ENCODE results near the gene PAX2.

DNA sequence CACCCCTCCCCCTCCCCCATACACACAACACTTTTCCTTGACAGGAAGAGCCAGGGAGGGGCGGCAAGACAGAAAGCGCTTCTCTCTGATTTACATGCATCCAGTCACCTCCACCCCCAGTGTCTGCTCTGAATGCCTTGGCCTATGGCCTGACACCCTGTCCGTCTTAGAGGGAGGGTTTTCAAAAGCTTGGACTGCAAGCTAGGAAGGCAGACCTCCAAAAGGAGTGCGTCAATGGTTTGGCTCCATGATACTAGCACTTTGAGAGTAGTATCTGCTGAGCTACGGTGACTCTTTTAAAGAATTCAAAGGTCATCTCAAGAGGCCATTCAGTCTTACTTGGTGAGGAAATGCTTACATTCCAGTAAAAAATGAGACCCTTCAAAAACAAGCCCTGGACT, 20.3 kb upstream of the PAX2 start:
- TF ChIP-seq EP300 (IDR thresholded peaks at IDR 0.05) (no peak), POLR2A (IDR thresholded peaks at IDR 0.05) (no peak), POLR2AphosphoS5 (IDR thresholded peaks at IDR 0.05) (no peak)
- TF ChIP-seq, protein P1, sequence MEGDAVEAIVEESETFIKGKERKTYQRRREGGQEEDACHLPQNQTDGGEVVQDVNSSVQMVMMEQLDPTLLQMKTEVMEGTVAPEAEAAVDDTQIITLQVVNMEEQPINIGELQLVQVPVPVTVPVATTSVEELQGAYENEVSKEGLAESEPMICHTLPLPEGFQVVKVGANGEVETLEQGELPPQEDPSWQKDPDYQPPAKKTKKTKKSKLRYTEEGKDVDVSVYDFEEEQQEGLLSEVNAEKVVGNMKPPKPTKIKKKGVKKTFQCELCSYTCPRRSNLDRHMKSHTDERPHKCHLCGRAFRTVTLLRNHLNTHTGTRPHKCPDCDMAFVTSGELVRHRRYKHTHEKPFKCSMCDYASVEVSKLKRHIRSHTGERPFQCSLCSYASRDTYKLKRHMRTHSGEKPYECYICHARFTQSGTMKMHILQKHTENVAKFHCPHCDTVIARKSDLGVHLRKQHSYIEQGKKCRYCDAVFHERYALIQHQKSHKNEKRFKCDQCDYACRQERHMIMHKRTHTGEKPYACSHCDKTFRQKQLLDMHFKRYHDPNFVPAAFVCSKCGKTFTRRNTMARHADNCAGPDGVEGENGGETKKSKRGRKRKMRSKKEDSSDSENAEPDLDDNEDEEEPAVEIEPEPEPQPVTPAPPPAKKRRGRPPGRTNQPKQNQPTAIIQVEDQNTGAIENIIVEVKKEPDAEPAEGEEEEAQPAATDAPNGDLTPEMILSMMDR (IDR thresholded peaks at IDR 0.05) = no peak

All from suprapubic skin (tissue), 4 donors.